Measurements from ENCODE around the gene GADD45B. TPM values are rescaled to one million over a fixed set of nuclear protein-coding genes. Genes with fewer than 3 reads are reported as not detected.
"Not testable (repeated sequence)": the region's sequence is repeated elsewhere in the genome, so short reads cannot be mapped to it uniquely, and the experiment has no call there.

The GADD45B gene
- total and polyA plus RNA-seq, 2 donors (not counting 1 experiment from before 2014, with no cell fraction given), result 32.5 to 61.7 TPM

- no peaks in the 10 kb centered on the region for H3K27me3 ChIP-seq (ENCODE audit: control insufficient read depth, insufficient read depth, low read length)
- no peaks in the 10 kb centered on the region for H3K9me3 ChIP-seq (ENCODE audit: control insufficient read depth, insufficient read depth, low read depth, low read length)
- TF ChIP-seq EZH2 (IDR thresholded peaks at IDR 0.05; ENCODE audit: low read length, missing control alignments), result no peak
- TF ChIP-seq, protein P1, sequence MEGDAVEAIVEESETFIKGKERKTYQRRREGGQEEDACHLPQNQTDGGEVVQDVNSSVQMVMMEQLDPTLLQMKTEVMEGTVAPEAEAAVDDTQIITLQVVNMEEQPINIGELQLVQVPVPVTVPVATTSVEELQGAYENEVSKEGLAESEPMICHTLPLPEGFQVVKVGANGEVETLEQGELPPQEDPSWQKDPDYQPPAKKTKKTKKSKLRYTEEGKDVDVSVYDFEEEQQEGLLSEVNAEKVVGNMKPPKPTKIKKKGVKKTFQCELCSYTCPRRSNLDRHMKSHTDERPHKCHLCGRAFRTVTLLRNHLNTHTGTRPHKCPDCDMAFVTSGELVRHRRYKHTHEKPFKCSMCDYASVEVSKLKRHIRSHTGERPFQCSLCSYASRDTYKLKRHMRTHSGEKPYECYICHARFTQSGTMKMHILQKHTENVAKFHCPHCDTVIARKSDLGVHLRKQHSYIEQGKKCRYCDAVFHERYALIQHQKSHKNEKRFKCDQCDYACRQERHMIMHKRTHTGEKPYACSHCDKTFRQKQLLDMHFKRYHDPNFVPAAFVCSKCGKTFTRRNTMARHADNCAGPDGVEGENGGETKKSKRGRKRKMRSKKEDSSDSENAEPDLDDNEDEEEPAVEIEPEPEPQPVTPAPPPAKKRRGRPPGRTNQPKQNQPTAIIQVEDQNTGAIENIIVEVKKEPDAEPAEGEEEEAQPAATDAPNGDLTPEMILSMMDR (conservative IDR thresholded peaks at IDR 0.05 in 1 of 2, IDR thresholded peaks at IDR 0.05 in 1 of 2; ENCODE audit: low read depth in 1 of 2, low read length in 2 of 2), result no peak
- H4K20me1 ChIP-seq (ENCODE audit: control insufficient read depth, extremely low read depth, insufficient read depth, low read length), result no peaks in the 10 kb centered on the region
- H3K4me3 ChIP-seq (replicated peaks in 1 of 4; ENCODE audit: control extremely low read depth in 1 of 4, insufficient read depth in 1 of 4, low read depth in 3 of 4, low read length in 4 of 4), result peak overlapping the region; percentile 69 to 87 (median 76)
- peak overlapping the region; percentile 87 for H3K4me2 ChIP-seq (ENCODE audit: extremely low read depth, insufficient read depth, low read length)
- H3K9ac ChIP-seq (ENCODE audit: insufficient read depth, low read length), result peak overlapping the region; percentile 66
- peak overlapping the region; percentile 86 for H2AFZ ChIP-seq (ENCODE audit: low read length)
- no peaks in the 10 kb centered on the region for H3K36me3 ChIP-seq (ENCODE audit: control insufficient read depth, insufficient read depth, low read length)
- peak overlapping the region; percentile 52 for H3K27ac ChIP-seq (ENCODE audit: insufficient read depth, low read length)
- H3K79me2 ChIP-seq (ENCODE audit: control insufficient read depth, insufficient read depth, low read length), result peaks cover 2% of the 10 kb centered on the region
- DNase-seq (ENCODE audit: low read depth in 2 of 2), result peak; percentile 49 to 66
- H3K4me1 ChIP-seq (ENCODE audit: control insufficient read depth, extremely low read depth, insufficient read depth, low read length), result peaks cover 3% of the 10 kb centered on the region
These were observed 13.9 kb upstream of the GADD45B start for GRCh38 chr19:2461751-2462634.

DNA sequence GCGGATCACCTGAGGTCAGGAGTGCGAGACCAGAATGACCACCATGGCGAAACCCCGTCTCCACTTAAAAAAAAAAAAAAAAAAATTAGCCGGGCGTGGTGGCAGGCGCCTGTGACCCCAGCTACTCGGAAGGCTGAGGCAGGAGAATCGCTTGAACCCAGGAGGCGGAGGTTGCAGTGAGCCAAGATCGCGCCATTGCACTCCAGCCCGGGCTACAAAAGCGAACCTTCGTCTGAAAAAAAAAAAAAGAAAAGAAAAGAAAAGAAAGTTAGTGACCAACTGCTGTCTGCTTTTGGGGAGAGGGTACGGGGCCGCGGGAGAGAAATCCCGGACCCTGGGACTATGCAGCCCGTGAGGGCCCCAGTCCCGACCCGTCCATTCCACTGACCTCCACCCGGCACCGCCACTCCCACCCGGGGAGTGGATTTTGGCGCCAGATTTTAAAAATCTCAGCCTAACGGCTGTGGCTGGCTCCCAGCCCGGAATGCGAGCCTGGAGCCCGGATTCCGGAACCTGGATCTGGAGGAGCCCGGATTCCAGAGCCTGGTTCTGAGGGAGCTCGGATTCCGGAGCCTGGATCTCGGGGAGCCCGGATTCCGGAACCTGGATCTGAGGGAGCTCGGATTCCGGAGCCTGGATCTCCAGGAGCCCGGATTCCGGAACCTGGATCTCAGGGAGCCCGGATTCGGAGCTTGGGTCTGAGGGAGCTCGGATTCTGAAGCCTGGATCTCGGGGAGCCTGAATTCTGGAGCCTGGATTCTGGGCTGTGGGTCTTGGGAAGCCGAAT, 13.1 kb upstream of the GADD45B start:
- no peaks in the 10 kb centered on the region for H3K36me3 ChIP-seq (ENCODE audit: control insufficient read depth, insufficient read depth, low read length)
- TF ChIP-seq EZH2 (IDR thresholded peaks at IDR 0.05; ENCODE audit: low read length, missing control alignments), result no peak
- TF ChIP-seq, protein P1 (conservative IDR thresholded peaks at IDR 0.05 in 1 of 2, IDR thresholded peaks at IDR 0.05 in 1 of 2; ENCODE audit: low read depth in 1 of 2, low read length in 2 of 2), result no peak
- no peaks in the 10 kb centered on the region for H3K79me2 ChIP-seq (ENCODE audit: control insufficient read depth, insufficient read depth, low read length)
- H2AFZ ChIP-seq (ENCODE audit: low read length), result peak overlapping the region; percentile 45
- peak overlapping the region; percentile 35 to 87 (median 76) for H3K4me3 ChIP-seq (replicated peaks in 1 of 4; ENCODE audit: control extremely low read depth in 1 of 4, insufficient read depth in 1 of 4, low read depth in 3 of 4, low read length in 4 of 4)
- H3K27me3 ChIP-seq (ENCODE audit: control insufficient read depth, insufficient read depth, low read length), result no peaks in the 10 kb centered on the region
- no peak overlapping the region for H3K9ac ChIP-seq (ENCODE audit: insufficient read depth, low read length)
- peak overlapping the region; percentile 52 for H3K27ac ChIP-seq (ENCODE audit: insufficient read depth, low read length)
- H4K20me1 ChIP-seq (ENCODE audit: control insufficient read depth, extremely low read depth, insufficient read depth, low read length), result no peaks in the 10 kb centered on the region
- H3K4me2 ChIP-seq (ENCODE audit: extremely low read depth, insufficient read depth, low read length), result peak overlapping the region; percentile 87
- no peaks in the 10 kb centered on the region for H3K9me3 ChIP-seq (ENCODE audit: control insufficient read depth, insufficient read depth, low read depth, low read length)
- DNase-seq (ENCODE audit: low read depth in 2 of 2), result peak; percentile 96 to 99
- H3K4me1 ChIP-seq (ENCODE audit: control insufficient read depth, extremely low read depth, insufficient read depth, low read length), result peaks cover 2% of the 10 kb centered on the region

DNA sequence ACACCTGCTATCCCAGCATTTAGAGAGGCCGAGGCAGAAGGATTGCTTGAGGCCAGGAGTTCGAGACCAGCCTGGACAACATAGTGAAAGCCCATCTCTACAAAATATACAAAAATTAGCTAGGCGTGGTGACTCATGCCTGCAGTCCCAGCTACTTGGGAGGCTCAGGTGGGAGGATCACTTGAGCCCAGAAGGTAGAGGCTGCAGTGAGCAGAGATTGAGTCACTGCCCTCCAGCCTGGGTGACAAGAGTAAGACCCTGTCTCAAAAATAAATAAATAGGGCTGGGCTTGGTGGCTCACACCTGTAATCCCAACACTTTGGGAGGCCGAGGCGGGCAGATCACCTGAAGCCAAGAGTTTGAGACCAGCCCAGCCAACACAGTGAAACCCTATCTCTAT, 12.2 kb upstream of the GADD45B start:
- not testable (repeated sequence) for H3K4me1 ChIP-seq (ENCODE audit: control insufficient read depth, extremely low read depth, insufficient read depth, low read length); H3K79me2 ChIP-seq (ENCODE audit: control insufficient read depth, insufficient read depth, low read length); H3K4me3 ChIP-seq (replicated peaks in 1 of 4; ENCODE audit: control extremely low read depth in 1 of 4, insufficient read depth in 1 of 4, low read depth in 3 of 4, low read length in 4 of 4); H3K4me2 ChIP-seq (ENCODE audit: extremely low read depth, insufficient read depth, low read length); DNase-seq (ENCODE audit: low read depth in 2 of 2); H3K27me3 ChIP-seq (ENCODE audit: control insufficient read depth, insufficient read depth, low read length); H3K9me3 ChIP-seq (ENCODE audit: control insufficient read depth, insufficient read depth, low read depth, low read length); H4K20me1 ChIP-seq (ENCODE audit: control insufficient read depth, extremely low read depth, insufficient read depth, low read length); H3K27ac ChIP-seq (ENCODE audit: insufficient read depth, low read length); H3K36me3 ChIP-seq (ENCODE audit: control insufficient read depth, insufficient read depth, low read length); H3K9ac ChIP-seq (ENCODE audit: insufficient read depth, low read length); H2AFZ ChIP-seq (ENCODE audit: low read length)

All from fibroblast of lung (primary cell).